ENCODE data around the gene BAZ2A.
"Not testable (repeated sequence)": the region's sequence is repeated elsewhere in the genome, so short reads cannot be mapped to it uniquely, and the experiment has no call there.

The BAZ2A gene

DNA sequence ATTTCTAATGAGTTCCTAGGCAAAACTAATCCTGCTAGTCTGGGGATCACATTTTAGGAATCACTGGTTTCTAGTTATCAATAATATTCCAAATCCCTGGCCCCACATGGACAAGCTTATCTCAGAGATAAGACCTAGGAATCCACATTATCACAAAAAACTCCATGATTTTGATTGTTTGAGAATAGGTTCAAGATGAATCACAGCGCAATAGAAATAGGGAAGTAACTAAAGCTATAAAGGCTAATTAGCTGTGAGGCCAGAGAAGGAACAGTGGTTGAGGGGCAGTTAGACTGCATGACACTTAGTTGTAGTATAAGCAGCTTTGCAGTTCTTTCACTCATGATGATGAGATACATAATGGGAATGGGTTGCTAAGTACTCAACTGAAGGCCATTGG is 28.8 kb upstream of the BAZ2A start:
- no peak overlapping the region for H3K27ac ChIP-seq (ENCODE audit: low read depth, low read length)
- 0 out of 2 replicates have a peak, but pooled peaks cover 5% of the 10 kb centered on the region for H3K4me1 ChIP-seq (ENCODE audit: control insufficient read depth, low read length)
- no peaks in the 10 kb centered on the region for H3K79me2 ChIP-seq (ENCODE audit: control insufficient read depth, low read length)
- H3K9me3 ChIP-seq (ENCODE audit: control insufficient read depth, insufficient read depth, low read length), result peaks cover 7% of the 10 kb centered on the region; the same call in 1 of the 2 replicates
- no peak for TF ChIP-seq EZH2phosphoT487 (IDR thresholded peaks at IDR 0.05; ENCODE audit: borderline replicate concordance, low read length)
- peaks cover 30% of the 10 kb centered on the region for H3F3A ChIP-seq (ENCODE audit: control insufficient read depth, insufficient read depth)
- no peaks in the 10 kb centered on the region for H3K27me3 ChIP-seq (ENCODE audit: control insufficient read depth, low read length)
- H3K36me3 ChIP-seq (ENCODE audit: control insufficient read depth, low read length), result peaks cover 11% of the 10 kb centered on the region
- H3K9me2 ChIP-seq (replicated peaks; ENCODE audit: control insufficient read depth, low read length), result no peaks in the 10 kb centered on the region
- H4K20me1 ChIP-seq (ENCODE audit: control insufficient read depth, insufficient read depth, low read depth, low read length), result no peaks in the 10 kb centered on the region
- no peak overlapping the region for H3K4me3 ChIP-seq (ENCODE audit: low read length)
- no peak overlapping the region for H3K4me2 ChIP-seq (ENCODE audit: low read length)

DNA sequence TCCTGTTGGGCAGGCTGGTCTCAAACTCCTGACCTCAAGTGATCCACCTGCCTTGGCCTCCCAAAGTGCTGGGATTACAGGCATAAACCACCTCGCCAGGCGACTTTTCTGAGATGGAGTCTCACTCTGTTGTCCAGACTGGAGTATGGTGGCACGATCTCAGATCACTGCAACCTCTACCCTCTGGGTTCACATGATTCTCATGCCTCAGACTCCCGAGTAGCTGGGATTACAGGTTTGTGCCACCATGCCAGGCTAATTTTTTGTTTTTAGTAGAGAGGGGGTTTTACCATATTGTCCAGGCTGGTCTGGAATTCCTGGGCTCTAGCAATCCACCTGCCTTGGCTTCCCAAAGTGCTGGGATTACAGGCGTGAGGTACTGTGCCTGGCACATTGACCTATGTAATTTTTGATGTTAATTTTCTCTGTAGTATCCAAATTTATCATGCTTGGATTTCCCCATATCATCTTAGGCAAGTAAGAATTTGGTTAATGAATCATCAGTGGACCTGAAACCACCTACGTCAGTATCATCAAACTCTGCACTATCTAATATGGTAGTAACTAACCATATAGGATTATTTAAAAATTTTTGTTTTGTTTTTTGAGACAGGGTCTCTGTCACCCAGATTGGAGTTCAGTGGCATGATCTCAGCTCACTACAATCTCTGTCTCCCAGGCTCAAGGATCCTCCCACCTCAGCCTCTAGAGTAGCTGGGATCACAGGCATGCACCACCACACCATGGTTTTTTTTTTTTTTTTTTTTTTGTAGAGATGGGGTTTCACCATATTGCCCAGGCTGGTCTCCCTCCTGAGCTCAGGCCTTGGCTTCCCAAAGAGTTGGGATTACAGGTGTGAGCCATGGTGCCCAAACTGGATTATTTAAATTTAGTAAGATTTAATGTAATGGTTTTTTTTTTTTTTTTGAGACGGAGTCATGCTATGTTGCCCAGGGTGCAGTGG is 27.6 kb upstream of the BAZ2A start:
- no peak for TF ChIP-seq EZH2phosphoT487 (IDR thresholded peaks at IDR 0.05; ENCODE audit: borderline replicate concordance, low read length)
- TF ChIP-seq, protein P1, sequence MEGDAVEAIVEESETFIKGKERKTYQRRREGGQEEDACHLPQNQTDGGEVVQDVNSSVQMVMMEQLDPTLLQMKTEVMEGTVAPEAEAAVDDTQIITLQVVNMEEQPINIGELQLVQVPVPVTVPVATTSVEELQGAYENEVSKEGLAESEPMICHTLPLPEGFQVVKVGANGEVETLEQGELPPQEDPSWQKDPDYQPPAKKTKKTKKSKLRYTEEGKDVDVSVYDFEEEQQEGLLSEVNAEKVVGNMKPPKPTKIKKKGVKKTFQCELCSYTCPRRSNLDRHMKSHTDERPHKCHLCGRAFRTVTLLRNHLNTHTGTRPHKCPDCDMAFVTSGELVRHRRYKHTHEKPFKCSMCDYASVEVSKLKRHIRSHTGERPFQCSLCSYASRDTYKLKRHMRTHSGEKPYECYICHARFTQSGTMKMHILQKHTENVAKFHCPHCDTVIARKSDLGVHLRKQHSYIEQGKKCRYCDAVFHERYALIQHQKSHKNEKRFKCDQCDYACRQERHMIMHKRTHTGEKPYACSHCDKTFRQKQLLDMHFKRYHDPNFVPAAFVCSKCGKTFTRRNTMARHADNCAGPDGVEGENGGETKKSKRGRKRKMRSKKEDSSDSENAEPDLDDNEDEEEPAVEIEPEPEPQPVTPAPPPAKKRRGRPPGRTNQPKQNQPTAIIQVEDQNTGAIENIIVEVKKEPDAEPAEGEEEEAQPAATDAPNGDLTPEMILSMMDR (IDR thresholded peaks at IDR 0.05; ENCODE audit: low read depth, low read length, poor library complexity, severe bottlenecking), result no peak
- Histone ChIP-seq H3K9me2 (replicated peaks; ENCODE audit: control insufficient read depth, low read length) (no peaks in the 10 kb centered on the region), H3K36me3 (ENCODE audit: control insufficient read depth, low read length) (no peaks in the 10 kb centered on the region), H3K79me2 (ENCODE audit: control insufficient read depth, low read length) (no peaks in the 10 kb centered on the region), H4K20me1 (ENCODE audit: control insufficient read depth, insufficient read depth, low read depth, low read length) (no peaks in the 10 kb centered on the region), H3K4me3 (ENCODE audit: low read length) (no peak overlapping the region), H3K27me3 (ENCODE audit: control insufficient read depth, low read length) (no peaks in the 10 kb centered on the region), H3K9me3 (ENCODE audit: control insufficient read depth, insufficient read depth, low read length) (peaks cover 13% of the 10 kb centered on the region; the same call in 1 of the 2 replicates), H3K4me1 (ENCODE audit: control insufficient read depth, low read length) (0 out of 2 replicates have a peak, but pooled peaks cover 5% of the 10 kb centered on the region), H3F3A (ENCODE audit: control insufficient read depth, insufficient read depth) (peaks cover 19% of the 10 kb centered on the region), H3K4me2 (ENCODE audit: low read length) (no peak overlapping the region), H3K27ac (ENCODE audit: low read depth, low read length) (no peak overlapping the region)

DNA sequence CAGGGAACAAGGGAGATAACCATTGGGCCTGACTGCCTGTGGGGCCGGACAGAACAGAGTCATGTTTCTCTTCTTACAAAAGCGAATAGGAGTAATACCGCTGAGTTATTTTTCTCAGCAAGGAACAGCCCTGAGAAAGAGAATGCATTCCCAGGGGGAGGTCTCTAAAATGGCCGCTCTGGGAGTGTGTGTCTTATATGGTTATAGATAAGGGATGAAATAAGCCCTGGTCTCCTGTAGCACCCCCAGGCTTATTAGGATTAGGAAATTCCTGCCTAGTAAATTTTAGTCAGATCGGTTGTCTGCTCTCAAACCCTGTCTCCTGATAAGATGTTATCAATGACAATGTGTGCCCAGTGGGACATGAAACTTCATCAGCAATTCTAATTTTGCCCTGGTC is 23.7 kb upstream of the BAZ2A start:
- not testable (repeated sequence) for H3K36me3 ChIP-seq (ENCODE audit: control insufficient read depth, low read length); H3K27ac ChIP-seq (ENCODE audit: low read depth, low read length); H3K9me2 ChIP-seq (replicated peaks; ENCODE audit: control insufficient read depth, low read length); H4K20me1 ChIP-seq (ENCODE audit: control insufficient read depth, insufficient read depth, low read depth, low read length); H3K4me2 ChIP-seq (ENCODE audit: low read length); H3K4me3 ChIP-seq (ENCODE audit: low read length); H3F3A ChIP-seq (ENCODE audit: control insufficient read depth, insufficient read depth); H3K4me1 ChIP-seq (ENCODE audit: control insufficient read depth, low read length); H3K27me3 ChIP-seq (ENCODE audit: control insufficient read depth, low read length); H3K79me2 ChIP-seq (ENCODE audit: control insufficient read depth, low read length)
- H3K9me3 ChIP-seq (ENCODE audit: control insufficient read depth, insufficient read depth, low read length), result peaks cover 14% of the 10 kb centered on the region; the same call in 1 of the 2 replicates

DNA sequence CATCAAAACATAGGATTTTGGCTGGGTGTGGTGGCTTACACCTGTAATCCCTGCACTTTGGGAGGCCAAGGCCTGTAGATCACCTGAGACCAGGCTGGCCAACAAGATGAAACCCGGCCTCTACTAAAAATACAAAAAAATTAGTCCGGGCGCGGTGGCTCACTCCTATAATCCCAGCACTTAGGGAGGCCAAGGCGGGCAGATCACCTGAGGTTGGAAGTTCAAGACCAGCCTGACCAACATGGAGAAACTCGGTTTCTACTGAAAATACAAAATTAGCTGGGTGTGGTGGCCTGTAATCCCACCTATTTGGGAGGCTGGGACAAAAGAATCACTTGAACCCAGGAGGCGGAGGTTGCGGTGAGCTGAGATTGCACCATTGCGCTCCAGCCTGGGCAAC is 17.9 kb upstream of the BAZ2A start:
- H3K4me2 ChIP-seq (ENCODE audit: low read length); H3K9me2 ChIP-seq (replicated peaks; ENCODE audit: control insufficient read depth, low read length); H3K27ac ChIP-seq (ENCODE audit: low read depth, low read length); H3K27me3 ChIP-seq (ENCODE audit: control insufficient read depth, low read length); H3K9me3 ChIP-seq (ENCODE audit: control insufficient read depth, insufficient read depth, low read length); H3K4me3 ChIP-seq (ENCODE audit: low read length): not testable (repeated sequence)
- H3K4me1 ChIP-seq (ENCODE audit: control insufficient read depth, low read length), result peaks cover 23% of the 10 kb centered on the region
- H4K20me1 ChIP-seq (ENCODE audit: control insufficient read depth, insufficient read depth, low read depth, low read length), result peaks cover 17% of the 10 kb centered on the region
- peaks cover 31% of the 10 kb centered on the region for H3K79me2 ChIP-seq (ENCODE audit: control insufficient read depth, low read length)
- H3F3A ChIP-seq (ENCODE audit: control insufficient read depth, insufficient read depth), result peaks cover 13% of the 10 kb centered on the region
- H3K36me3 ChIP-seq (ENCODE audit: control insufficient read depth, low read length), result peaks cover 27% of the 10 kb centered on the region
